Suprapubic skin (tissue), 4 donors: Measurements from ENCODE around the gene NPFF.

ENCODE experiments used
- CTCF ChIP-seq, 2 donors: fragments of 200-600 bp in 1 of 2; fragments of 450-650 bp in 1 of 2; sonication (generic) in 1 of 2; IDR thresholded peaks; one replicate each; pipeline ENCODE4 v1.5.1; 2016 to 2019; ENCODE audit warnings: antibody characterized with exemption in 2 of 2, mild to moderate bottlenecking in 1 of 2, moderate library complexity in 1 of 2
- EP300 ChIP-seq: sonication (generic); formaldehyde crosslinking; IDR thresholded peaks from one replicate; pipeline ENCODE4 v1.6.1; 2017; ENCODE audit warnings: antibody characterized with exemption
- POLR2A ChIP-seq, 2 donors: fragments of 450-650 bp; IDR thresholded peaks; one replicate each; pipeline ENCODE4 v1.6.1; 2017; ENCODE audit warnings: antibody characterized with exemption in 2 of 2, mild to moderate bottlenecking in 2 of 2, moderate library complexity in 2 of 2
- POLR2AphosphoS5 ChIP-seq, 3 donors: sonication (generic); formaldehyde crosslinking; IDR thresholded peaks; one replicate each; pipeline ENCODE4 v1.6.1; 2017; ENCODE audit warnings: antibody characterized with exemption in 3 of 3

GRCh38 chr12:53513712-53514410 lies 6.6 kb upstream of the NPFF start:
- no peak for TF ChIP-seq CTCF (IDR thresholded peaks at IDR 0.05)
- TF ChIP-seq POLR2A (IDR thresholded peaks at IDR 0.05), result no peak
- no peak for TF ChIP-seq EP300
- no peak for TF ChIP-seq POLR2AphosphoS5 (IDR thresholded peaks at IDR 0.05)
